Esophagus muscularis mucosa (tissue), 4 donors: ENCODE results near the gene NEUROD4. TPM values are rescaled to one million over a fixed set of nuclear protein-coding genes. Genes with fewer than 3 reads are reported as not detected.
"Not testable (repeated sequence)": the region's sequence is repeated elsewhere in the genome, so short reads cannot be mapped to it uniquely, and the experiment has no call there.

Source experiments
- DNase-seq: peaks from one replicate; pipeline ENCODE4 v3.0.0-alpha.2; 2017; ENCODE audit errors: extremely low spot score
- H3K27ac ChIP-seq, 4 donors: fragments of 200-600 bp; sonication (generic); replicated peaks in 1 of 4; 1 replicate in 3 of 4; 2 replicates in 1 of 4; pipeline ENCODE4 v1.5.1; 2016 to 2019; ENCODE audit warnings: mild to moderate bottlenecking in 1 of 4
- H3K27me3 ChIP-seq, 4 donors: fragments of 200-600 bp; sonication (generic); one replicate each; pipeline versions ENCODE4 v1.5.1 to v1.6.0; 2016 to 2019
- H3K36me3 ChIP-seq, 4 donors: fragments of 200-600 bp; sonication (generic); one replicate each; pipeline ENCODE4 v1.5.1; 2016 to 2019
- H3K4me1 ChIP-seq, 4 donors: fragments of 200-600 bp; sonication (generic); one replicate each; pipeline ENCODE4 v1.5.1; 2016 to 2019
- H3K4me3 ChIP-seq, 4 donors: fragments of 200-600 bp; sonication (generic); 1 replicate in 2 of 4; 2 replicates in 2 of 4; pipeline ENCODE4 v1.5.1; 2016 to 2019; ENCODE audit warnings: mild to moderate bottlenecking in 4 of 4, moderate library complexity in 1 of 4
- H3K9me3 ChIP-seq, 4 donors: fragments of 200-600 bp; sonication (generic); 1 replicate in 3 of 4; 2 replicates in 1 of 4; pipeline ENCODE4 v1.5.1; 2016 to 2019
- EP300 ChIP-seq: sonication (generic); formaldehyde crosslinking; IDR thresholded peaks from one replicate; pipeline ENCODE4 v1.6.1; 2017; ENCODE audit warnings: antibody characterized with exemption
- POLR2A ChIP-seq: fragments of 450-650 bp; IDR thresholded peaks from one replicate; pipeline ENCODE4 v1.6.1; 2017; ENCODE audit warnings: antibody characterized with exemption, moderate library complexity, mild to moderate bottlenecking, low read depth
- POLR2AphosphoS5 ChIP-seq, 2 donors: sonication (generic); formaldehyde crosslinking; IDR thresholded peaks; one replicate each; pipeline ENCODE4 v1.6.1; 2017; ENCODE audit warnings: antibody characterized with exemption in 2 of 2
- WGBS: methylation state at CpG from one replicate; pipeline ENCODE4 v1.1.5; 2018; 5-methylcytosine and 5-hydroxymethylcytosine counted together
- intact Hi-C: fragments of 100-400 bp; cut with DNase I; formaldehyde crosslinking; loops from one replicate; pipeline ENCODE4 v1.15.1; 2023
- total RNA-seq, 4 donors: library from RNA; depleted of rRNA; stranded (reverse); fragments of >200 nt; gene quantifications; one replicate each; pipeline versions ENCODE4 v1.1.0 to v1.2.1, GENCODE V29; 2016
- TF ChIP-seq, protein P1 (sequence below), 3 experiments: fragments of 200-600 bp in 2 of 3; fragments of 450-650 bp in 1 of 3; sonication (generic) in 2 of 3; IDR thresholded peaks; one replicate each; pipeline ENCODE4 v1.5.1; 2017 to 2019; ENCODE audit warnings: antibody characterized with exemption in 3 of 3, mild to moderate bottlenecking in 2 of 3, moderate library complexity in 1 of 3

NEUROD4 gene
- total RNA-seq, 4 donors from 2014 or later: not detected

DNA sequence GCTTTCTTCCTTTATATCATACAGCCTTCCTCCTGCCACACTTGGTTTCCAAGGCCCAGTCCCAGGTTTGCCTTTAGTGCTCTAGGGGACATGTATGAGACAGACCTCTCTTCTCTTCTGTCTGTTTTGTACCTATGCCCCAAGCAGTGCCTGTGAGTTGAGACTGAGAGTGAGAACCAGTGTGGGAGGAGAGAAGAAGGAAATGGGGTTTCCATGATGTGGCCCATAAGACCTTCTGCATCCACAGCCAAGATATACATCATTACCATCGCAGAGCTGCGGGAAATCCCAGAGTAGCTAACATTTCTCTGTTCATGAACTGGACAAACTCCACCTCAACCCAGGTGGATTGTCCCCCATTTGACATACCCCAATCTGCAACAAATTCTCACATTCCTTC lies 38.0 kb upstream of the NEUROD4 start:
- WGBS: 93% methylated on average over 2 of the region's 2 CpGs
- TF ChIP-seq POLR2AphosphoS5 (IDR thresholded peaks at IDR 0.05) (no peak), EP300 (no peak), POLR2A (no peak)
- TF ChIP-seq, protein P1, sequence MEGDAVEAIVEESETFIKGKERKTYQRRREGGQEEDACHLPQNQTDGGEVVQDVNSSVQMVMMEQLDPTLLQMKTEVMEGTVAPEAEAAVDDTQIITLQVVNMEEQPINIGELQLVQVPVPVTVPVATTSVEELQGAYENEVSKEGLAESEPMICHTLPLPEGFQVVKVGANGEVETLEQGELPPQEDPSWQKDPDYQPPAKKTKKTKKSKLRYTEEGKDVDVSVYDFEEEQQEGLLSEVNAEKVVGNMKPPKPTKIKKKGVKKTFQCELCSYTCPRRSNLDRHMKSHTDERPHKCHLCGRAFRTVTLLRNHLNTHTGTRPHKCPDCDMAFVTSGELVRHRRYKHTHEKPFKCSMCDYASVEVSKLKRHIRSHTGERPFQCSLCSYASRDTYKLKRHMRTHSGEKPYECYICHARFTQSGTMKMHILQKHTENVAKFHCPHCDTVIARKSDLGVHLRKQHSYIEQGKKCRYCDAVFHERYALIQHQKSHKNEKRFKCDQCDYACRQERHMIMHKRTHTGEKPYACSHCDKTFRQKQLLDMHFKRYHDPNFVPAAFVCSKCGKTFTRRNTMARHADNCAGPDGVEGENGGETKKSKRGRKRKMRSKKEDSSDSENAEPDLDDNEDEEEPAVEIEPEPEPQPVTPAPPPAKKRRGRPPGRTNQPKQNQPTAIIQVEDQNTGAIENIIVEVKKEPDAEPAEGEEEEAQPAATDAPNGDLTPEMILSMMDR (IDR thresholded peaks at IDR 0.05): no peak
- no peaks in the 10 kb centered on the region for H3K4me1 ChIP-seq
- H3K27ac ChIP-seq: no peak overlapping the region
- H3K4me3 ChIP-seq: no peak overlapping the region
- no peaks in the 10 kb centered on the region for H3K27me3 ChIP-seq
- no peaks in the 10 kb centered on the region for H3K36me3 ChIP-seq
- H3K9me3 ChIP-seq: no peaks in the 10 kb centered on the region
- DNase-seq: no peak
- intact Hi-C loops: no loop called here

DNA sequence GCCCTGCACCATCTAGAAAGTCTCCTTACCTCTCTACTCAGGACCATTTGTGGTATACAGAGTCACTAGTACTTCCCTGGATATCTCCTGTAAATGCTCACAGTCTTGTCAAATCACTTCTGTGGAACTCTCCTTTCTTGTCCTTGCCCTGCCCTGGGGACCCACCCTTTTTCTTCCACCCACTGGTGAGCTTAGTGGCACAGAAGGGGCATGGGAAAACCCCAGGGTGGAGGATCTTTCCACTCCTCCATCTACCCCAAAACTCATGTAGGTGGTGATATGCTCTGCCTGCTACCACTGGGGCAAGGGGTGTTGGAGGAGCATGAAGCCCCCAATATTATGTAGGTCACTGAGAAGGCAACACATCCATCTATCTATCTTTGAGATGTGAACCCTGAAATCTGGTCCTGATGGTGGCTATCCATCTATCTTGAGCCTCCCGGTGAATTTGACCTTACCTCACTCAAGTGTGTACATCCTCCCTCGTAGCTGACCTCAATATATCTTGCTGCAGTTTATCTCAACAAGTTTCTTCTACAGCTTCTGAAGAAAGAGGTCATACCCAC lies 36.2 kb upstream of the NEUROD4 start:
- no peaks in the 10 kb centered on the region for H3K9me3 ChIP-seq
- TF ChIP-seq EP300 (no peak), POLR2AphosphoS5 (IDR thresholded peaks at IDR 0.05) (no peak), POLR2A (no peak)
- TF ChIP-seq, protein P1 (IDR thresholded peaks at IDR 0.05): no peak
- DNase-seq: no peak
- H3K36me3 ChIP-seq: no peaks in the 10 kb centered on the region
- H3K4me1 ChIP-seq: peaks cover 0 to 4% (median 2%) of the 10 kb centered on the region in 4 donors
- intact Hi-C loops: no loop called here
- no peaks in the 10 kb centered on the region for H3K27me3 ChIP-seq
- no peak overlapping the region for H3K4me3 ChIP-seq
- H3K27ac ChIP-seq: no peak overlapping the region
- WGBS: 81% methylated on average over 2 of the region's 2 CpGs

DNA sequence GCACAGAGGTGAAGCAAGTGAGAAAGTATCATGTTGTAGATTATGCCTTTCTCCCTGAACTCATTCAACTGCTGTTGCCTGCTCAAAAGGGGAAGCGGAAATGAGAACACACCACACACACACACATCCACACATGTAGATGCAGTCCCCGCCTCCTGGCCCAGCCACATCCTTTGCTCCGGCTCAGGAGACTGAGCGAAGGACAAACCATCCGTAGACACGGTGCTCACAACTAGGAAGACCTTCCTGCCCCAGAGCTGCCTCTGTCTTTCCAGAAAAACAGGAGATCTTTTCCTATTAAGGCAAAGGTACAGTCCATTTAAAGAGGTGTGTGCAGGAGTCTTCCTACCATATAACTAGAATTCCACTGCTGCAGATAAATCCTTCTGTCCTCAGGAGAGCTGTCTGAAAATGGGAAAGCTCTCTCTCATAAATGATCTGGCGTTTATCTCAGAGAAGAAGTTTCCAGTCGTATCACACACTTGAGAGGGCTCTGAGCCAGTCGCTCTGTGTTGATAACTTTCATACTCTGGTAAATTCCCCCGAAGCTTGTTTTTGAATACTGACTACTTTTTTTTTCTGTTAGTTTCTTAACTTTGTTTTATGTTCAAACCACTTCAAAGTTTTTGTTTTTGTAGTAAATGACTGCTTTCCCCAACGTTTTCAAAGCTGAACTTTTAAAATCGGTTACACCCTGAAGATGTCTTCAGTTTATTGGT lies 35.0 kb upstream of the NEUROD4 start, which contains the start of gene TESPA1:
Gene TESPA1 (minus strand): TSS at position 105 of the 719 bp plus-strand sequence. CDS start 10,200 bp downstream, outside the sequence.
- H3K4me3 ChIP-seq: no peak within 1 kb of the TSS
- H3K27me3 ChIP-seq: no peaks in the 10 kb centered on the region
- H3K36me3 ChIP-seq: no peaks in the 10 kb centered on the region
- no peak for DNase-seq
- 36% methylated on average over 11 of the region's 12 CpGs for WGBS
- intact Hi-C loops: no loop called here
- H3K9me3 ChIP-seq: no peaks in the 10 kb centered on the region
- H3K4me1 ChIP-seq: peaks cover 0 to 13% (median 10%) of the 10 kb centered on the region in 4 donors
- no peak within 1 kb of the TSS for H3K27ac ChIP-seq
- TF ChIP-seq POLR2AphosphoS5 (IDR thresholded peaks at IDR 0.05): no peak
- TF ChIP-seq EP300: no peak
- TF ChIP-seq, protein P1 (IDR thresholded peaks at IDR 0.05): no peak
- TF ChIP-seq POLR2A: no peak

DNA sequence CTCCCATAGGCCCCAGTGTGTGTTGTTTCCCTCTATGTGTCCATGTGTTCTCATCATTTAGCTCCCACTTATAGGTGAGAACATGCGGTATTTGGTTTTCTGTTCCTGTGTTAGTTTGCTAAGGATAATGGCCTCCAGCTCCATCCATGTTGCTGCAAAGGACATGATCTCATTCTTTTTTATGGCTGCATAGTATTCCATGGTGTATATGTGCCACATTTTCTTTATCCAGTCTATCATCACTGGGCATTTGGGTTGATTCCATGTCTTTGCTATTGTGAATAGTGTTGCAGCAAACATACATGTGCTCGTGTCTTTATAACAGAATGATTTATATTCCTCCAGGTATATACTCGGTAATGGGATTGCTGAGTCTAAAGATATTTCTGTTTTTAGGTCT lies 33.0 kb upstream of the NEUROD4 start:
- not testable (repeated sequence) for H3K27ac ChIP-seq
- WGBS: 89% methylated on average over 3 of the region's 3 CpGs

DNA sequence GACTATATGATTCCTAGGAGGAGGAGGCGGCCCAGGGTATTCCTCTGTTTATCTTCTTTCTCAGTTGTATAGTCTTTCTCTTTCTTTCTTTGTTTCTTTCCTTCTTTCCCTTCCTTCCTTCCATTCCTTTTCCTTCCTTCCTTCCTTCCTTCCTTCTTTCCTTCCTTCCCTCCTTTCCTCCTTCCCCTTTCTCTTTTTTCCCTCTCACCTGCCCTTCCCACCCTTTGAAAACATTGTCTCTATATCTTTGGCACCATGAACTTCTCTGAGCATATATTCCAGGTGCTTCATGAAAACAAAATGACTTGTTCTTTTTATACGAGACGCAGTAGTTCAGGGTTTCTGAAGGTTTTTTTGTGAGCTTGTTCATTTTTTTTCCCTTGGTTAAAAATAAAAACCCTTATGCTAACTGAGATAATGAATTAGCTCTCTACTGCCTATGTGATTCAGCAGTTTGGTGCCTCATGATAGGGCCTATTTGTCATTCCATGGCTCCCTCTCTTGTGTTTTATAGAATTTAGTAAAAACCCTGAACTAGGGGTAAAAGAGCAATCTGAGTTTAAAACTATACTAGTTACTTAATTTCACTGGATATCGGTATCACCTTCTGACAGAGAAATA lies 32.1 kb upstream of the NEUROD4 start:
- whole genome bisulfite sequencing: 49% methylated on average over 4 of the region's 4 CpGs
- Histone ChIP-seq H3K36me3 (no peaks in the 10 kb centered on the region), H3K27ac (no peak overlapping the region), H3K4me1 (peaks cover 0 to 14% (median 12%) of the 10 kb centered on the region in 4 donors), H3K9me3 (no peaks in the 10 kb centered on the region), H3K27me3 (no peaks in the 10 kb centered on the region), H3K4me3 (no peak overlapping the region)
- intact Hi-C loops: no loop called here
- no peak for DNase-seq
- no peak for TF ChIP-seq POLR2AphosphoS5 (IDR thresholded peaks at IDR 0.05)
- TF ChIP-seq, protein P1 (IDR thresholded peaks at IDR 0.05): no peak
- TF ChIP-seq POLR2A: no peak
- no peak for TF ChIP-seq EP300

More for the DNA sequence above, 33.0 kb upstream of the NEUROD4 start:
- H3K4me3 ChIP-seq, H3K27me3 ChIP-seq, H3K9me3 ChIP-seq, intact Hi-C loops, DNase-seq, H3K36me3 ChIP-seq: not testable (repeated sequence)
- peaks cover 0 to 14% (median 12%) of the 10 kb centered on the region in 4 donors for H3K4me1 ChIP-seq
